ENCODE measurements around the gene HEATR5A.

Gene HEATR5A

DNA sequence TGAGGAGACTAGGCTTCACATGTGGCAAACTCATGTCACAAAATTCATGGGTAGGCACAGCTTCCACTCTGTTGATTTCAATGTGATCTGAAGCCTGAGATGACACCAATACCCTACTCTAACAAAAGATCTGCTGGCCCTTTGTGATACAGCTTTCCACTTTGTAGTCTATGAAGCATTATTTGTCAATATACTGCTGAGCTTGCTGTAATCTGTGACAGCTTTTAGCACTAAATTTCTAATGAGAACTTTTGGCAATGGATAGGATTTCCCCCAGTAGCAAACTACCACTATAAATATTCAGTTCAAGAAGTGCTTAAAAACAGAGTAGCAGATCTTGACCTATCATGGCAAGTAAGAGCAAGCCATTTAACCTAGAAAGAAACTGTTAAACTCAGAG is 5.6 kb upstream of the HEATR5A start:
- no peak for DNase-seq

DNA sequence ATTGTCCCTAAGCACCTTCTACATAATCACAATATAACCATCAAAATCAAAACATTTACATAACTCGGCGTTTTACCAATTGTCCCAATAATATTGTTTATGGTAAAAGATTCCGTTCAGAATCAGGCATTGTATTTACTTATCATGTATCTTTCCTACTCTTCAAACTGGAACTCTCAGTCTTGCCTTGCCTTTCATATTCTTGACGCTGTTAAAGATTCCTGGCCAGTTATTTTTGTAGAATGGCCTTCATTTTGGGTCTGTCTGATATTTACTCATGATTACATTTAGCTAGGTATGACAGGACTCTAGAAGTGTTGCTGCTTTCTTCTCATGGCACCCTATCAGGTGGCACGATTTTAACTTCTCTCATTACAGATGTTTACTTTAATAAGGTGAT is 850 bp upstream of the HEATR5A start:
- DNase-seq, result no peak

DNA sequence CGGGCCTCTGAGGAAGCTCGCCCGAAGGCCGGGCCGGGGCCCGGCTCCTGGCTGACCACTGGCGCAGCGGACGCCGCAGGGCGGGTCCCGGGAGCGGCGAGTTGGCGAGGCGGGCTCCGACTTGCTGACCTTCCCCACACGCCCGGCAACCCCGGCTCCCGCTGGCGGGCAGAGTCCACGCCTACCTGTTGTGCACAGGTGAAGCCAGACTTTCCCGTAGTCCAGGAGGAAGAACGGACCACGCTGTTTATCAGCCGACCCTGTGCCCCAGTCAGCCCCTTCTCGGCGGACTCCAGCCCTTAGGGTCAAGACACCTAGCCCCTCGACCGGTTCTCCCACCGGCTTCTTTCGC is 407 bp downstream of the HEATR5A start:
- peak; percentile 4 for DNase-seq

DNA sequence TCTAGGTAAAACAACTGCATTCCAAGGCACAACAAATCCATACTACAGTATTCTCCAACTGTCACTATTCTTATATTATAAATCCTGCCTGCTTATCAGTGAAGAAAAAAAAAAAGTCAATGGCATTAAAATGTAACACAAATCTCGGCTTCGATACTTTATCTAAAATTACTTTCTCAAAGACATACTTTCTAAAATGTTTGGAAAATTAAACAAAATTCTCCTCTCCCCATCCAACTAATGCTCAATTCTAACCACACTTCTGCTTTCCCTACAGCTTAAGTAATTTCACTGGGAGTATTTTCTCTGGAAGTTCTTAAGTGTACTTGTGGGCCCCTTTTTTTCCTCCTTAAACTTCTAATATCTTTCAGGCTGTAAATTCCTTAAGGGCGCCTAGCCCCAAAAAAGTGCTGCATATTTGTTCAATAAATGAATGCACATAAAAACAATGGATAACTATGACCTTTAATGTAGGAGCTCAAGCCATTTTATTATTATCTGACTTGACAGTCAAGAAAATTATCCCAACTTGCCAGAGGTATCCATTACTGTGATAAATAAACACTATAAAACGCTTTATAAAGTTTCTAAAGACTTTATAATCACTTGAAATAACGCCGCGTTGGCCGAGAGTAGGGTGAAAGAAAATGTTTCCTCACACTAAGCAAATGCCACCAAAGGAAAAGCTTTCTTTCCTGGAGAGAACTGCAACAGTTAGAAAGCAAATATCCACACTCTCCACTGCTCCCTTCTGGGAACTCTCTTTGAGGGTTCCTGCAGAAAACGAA is 977 bp downstream of the HEATR5A start:
- no peak for DNase-seq

DNA sequence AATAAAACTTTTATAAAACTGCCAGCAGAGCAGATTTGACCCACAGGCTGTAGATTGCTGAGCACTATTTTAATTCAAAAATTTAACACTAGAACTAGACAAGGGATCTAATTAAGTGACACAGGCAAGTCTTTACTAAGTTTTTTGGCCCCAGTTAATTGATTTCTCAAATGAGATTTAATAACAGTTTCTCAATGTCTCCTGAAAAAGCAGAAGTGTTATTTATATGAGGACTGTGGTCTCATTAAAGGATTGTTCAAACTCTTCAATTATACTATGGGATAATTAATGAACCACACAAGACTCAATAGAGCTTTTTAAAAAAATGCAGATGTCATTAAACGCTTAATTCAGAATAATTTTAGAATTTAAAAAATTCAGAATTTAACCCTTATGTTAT is 1.9 kb downstream of the HEATR5A start:
- no peak for DNase-seq

DNA sequence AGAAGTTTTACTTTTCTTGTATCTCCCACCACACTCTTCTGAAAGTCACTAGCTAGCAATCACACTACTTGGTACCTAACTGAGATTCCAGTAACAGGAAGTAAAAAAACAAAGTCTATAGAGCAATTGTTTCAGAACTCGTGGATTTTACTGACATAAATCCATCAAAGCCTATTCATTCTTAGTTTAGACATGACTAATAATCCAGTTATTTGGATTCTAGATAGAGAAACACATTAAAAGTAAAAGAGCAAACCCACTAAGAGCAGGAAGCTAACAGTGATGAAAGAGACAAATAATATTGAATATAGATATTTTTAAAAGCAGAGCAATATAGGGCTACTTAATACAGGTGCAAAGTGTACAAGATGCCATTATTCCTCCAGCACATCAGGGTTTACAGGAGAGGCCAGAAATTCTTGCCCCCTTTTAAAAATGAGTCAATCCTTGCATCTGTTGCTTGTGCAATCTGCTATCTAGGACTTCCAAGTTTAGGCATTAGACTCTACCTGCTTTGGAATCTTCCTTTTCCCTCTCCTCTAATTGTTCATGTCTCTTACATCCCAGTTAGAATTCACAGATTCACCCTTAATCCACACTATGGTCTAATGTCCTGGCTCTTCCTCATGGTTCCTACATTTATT is 6.0 kb downstream of the HEATR5A start:
- DNase-seq, result no peak

DNA sequence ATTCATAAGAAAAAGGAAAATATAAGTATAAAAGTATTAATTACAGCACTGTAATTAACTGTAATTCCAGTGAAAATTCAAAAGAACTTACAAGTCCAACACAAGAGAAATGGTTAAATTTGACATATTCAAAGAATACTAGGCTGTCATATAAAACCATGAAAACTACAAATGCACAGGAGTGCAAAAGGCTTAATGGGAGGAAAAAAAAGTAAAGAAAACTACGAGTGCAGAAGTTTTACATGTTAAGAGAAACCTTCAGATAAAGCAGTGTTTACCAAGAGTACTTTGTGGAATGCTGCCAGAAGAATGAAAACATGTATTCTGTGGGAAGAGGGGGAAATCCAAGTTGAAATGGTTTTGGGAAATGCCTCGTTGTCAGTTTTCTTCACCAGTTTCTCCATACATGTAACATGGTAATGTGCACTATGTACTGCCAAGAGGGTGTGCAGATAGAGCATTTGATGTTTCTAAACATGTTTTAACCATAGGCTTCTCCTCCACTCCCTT is 9.1 kb downstream of the HEATR5A start:
- DNase-seq, result no peak

DNA sequence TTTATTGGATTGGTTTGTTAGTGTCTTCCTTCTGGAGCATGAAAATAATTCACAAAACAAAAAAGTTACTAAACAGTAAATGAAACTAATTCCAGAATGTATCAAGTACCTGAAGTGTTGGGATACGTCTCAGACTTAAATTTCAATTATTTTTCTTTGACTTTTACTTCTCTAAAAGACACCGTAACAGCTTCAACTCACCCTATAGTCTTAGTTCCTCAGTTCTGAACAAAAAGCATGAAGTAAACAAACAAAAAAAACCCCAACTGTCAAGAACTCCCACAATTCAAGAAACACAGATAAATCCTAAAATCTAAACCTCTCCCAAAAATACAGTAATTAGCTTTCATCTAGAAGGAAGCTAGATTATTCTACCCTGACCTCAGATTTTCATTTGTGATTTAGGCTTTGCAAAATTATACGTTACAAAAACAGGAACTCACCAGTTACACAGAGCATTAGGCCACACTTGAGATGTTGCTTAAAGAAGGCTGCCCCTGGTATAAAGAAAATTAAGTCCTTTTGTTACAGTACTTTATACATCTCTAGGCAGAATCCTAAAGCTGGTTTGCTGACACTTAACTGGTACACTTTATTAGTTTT is 10.2 kb downstream of the HEATR5A start:
- DNase-seq, result no peak

DNA sequence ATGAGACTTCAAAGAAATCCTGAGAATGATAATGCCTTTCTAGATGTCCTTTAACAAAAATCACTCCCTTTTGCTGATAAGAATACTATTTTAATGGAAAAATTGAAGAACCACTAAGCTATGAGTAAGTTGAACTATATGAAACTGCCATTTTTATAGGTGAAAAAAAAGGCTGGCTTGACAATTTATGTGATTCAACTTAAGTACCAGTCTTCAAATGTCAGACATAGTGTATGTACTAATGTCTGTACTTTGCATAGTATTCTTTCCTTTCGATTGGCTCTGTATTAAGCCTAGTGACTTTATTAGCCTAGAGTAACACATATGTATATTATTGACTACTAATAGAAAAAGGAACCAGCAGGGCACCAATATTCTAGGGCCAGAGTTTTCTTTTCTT is 11.9 kb downstream of the HEATR5A start:
- no peak for DNase-seq

DNA sequence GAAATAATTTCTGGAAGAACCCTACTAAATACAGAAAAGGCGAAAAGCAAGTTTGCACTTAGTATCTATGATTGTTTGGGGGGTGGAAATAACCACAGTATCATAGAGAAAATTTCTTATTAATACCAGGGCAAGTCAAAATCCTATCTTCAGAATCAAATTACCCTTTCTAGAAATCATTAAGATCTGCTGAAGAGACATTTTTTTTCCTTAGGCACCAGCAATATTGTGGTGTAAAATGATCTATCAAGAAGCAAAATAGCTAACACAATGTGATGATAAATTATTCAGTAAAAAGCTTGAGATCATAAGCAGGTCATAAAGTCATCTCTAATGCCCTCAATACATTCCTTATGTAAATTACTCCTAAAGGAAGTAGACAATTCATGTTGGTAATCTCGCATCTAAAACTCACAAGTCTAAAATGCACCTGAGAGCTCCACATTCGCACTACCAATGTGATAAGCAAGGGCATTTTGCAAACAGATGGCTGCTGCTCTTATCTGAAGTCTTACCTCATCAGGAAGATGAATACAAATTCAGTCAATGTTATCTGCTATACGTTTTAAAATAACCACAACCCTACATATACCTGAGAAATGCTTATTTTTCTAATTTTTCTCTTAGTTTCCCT is 14.6 kb downstream of the HEATR5A start:
- DNase-seq, result no peak

DNA sequence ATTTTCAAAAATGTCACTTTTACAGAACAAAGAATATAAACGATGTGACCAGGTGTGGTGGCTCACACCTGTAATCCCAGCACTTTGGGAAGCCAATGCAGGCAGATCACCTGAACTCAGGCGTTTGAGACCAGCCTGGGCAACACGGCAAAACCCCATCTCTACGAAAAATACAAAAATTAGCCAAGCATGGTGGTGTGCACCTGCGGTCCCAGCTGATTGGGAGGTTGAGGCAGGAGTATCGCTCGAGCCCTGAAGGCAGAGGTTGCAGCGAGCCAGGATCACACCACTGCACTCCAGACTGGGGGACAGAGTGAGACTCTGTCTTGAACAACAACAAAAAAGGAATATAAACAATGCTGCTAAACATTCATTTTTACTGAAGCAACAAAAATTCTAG is 15.2 kb downstream of the HEATR5A start:
- no peak for DNase-seq

DNA sequence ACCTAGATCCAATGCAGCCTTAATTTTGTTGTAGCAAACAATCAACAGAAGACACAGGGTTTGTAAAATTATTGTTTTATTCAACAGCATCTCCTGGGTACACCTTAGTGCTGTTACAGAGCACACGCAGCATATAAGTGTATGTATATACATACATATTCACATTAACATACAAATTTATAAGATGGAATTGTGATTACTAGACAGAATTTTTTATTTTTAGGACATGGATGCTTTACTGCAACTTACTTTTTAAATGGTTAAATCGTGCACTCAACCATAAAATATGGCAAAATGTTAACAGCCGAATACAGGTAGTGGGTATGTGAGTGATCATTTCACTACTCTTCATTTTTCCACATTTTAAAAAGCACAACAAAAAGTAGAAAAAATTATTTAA is 16.6 kb downstream of the HEATR5A start:
- DNase-seq, result no peak

DNA sequence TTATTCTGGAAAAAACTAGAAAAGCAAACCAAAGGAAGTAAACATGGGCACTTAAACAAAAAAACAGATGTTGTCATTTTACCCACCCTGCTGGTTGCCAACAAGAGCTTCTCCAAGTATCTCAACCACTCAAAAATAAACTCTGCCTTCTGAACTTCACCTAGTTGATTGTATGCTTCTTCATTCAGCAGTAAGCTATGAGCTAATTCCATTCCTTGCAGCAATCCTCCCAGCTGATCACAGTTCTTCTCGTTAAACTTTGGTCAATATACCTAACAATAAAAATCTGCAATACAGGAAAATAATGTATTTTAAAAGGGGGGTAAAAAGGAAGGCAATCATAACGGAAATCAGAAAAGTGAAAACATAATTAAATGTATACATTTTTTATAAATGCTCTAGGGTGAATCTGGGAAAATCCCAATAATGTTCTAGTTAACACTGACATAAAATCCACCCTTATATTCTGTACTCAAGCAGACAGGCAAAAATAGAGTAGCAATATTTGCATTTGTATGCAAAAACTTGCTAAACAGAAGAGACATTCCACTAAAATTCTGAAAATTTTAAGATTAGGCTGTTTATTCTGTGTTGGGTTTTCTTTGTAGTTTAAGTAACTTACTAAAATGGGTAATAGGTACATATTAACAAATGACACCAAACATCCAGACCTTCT is 17.4 kb downstream of the HEATR5A start:
- no peak for DNase-seq

DNA sequence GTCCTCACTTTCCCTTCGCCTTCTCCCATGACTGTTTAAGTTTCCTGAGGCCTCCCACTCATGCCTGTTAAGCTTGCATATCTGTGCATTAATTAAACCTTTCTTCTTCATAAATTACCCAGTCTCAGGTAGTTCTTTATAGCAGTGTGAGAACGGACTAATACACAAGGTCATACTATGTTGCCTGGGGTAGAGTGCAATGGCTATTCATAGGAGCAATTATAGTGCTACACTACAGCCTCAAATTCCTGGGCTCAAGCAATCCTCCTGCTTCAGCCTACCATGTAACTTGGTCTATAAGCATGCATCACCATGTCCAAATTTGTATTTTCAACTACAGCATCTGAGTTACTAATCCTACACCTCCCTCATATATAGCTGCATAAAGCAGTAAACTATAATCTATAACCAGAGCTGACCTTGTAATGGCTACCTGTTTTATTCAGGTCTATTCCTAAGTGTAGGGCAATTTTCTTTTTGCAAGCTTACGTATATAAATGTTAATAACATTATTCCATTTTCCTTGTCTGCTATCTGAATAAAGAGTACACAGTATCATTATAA is 18.9 kb downstream of the HEATR5A start:
- DNase-seq, result no peak

DNA sequence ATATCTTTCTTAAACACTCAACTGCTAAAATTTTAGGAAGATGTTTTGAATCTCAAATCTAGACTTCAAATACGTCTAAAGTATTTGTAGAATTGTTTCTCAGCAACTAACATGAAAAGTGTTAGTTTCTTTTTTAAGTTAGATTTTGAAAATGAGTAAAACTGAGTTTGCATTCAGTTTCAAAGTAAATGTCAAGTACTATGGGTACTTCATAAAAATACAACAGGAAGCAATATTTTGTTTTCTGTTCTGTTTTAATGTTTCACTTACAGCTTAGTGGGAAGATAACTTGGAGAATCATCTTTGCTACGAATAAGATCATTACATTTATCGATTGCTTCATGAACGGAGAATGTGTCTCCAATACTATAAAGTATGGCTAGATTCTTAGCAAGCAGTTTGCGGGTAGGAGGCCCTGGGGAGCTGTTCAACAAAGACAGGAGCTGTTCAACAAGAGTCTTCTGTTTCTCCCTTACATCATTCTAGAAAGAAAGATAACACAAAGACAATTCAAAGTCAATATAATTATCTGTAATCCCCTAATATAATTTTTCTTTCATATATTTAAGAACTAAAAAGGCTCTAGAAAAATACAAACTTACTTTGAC is 20.2 kb downstream of the HEATR5A start:
- DNase-seq, result no peak

DNA sequence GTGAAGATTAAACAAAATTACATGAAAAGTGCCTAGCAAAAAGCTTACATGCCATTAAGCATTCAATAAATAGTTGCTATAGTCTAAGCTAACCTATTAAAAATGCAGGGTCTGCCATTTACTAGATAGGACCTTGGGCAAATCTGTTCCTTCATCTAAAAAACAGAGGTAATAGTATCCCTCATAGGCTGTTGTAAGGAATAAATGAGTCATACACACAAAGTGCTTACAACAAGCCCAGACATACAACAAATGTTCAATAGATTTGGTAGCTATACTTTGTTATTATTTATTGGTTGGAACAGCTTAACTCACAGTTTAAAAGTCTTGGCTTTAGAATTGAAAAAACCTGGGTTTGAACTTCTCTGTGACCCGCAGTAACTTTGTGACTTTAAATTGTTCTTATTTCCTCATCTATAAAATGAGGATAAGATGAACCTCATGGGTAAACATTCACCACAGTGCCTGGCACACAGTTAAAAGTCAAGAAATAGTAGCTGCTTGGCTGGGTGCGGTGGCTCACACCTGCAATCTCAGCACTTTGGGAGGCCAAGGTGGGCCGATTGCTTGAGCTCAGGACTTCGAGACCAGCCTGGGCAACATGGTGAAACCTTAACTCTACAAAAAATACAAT is 24.7 kb downstream of the HEATR5A start:
- DNase-seq, result no peak

DNA sequence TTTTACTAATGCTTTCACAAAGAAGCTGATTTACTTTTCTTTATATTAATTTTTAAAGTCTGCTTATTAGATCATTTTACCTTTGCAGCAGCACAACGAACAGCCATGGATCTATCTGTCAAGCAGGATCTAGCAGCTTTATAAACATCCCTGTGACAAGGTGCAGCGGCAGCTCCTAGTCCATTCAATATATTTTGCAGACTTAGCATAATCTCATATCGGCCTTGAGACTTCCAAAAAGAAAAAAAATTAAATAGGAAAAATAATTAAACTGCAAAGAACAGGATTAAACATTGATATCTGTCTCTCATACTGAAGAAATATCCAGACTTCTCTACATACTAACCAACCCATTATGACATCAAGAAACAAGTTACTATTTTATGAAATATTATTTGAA is 25.2 kb downstream of the HEATR5A start:
- DNase-seq, result no peak

DNA sequence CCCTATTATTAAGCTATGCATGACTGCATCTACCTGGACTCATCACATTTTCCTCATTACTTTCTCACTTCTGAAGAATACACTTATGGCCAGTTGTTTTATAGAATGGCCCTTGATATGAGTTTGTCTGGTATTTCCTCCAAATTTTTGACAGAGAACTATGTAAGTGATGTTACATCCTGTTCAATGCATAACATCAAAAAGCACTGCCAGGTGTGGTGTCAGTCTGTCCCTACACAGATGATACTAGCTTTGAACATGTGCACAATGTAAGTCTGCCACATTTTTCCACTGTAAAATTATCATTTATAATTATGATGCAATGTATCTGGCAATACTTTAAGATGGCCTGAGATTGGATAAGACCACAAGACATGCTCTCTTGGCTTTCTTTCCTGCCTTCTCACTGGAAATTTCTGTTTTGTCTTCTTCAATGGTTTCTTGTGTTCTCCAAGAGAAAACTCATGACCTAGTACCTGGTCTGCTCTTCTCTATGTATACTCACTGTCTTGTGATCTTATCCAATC is 28.3 kb downstream of the HEATR5A start:
- DNase-seq, result no peak

DNA sequence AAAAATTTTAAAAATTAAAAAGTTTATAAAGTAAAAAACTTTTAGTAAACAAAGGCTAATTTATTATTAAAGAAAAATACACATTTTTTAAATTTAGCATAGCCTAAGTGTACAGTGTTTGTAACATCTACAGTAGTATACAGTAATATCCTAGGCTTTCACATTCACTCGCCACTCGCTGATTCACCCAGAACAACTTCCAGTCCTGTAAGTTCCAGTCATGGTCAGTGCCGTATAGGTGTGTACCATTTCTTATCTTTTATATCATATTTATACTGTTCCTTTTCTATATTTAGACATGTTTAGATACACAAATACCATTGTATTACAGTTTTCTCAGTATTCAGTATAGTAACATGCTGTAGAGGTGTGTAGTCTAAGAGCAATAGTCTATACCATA is 28.9 kb downstream of the HEATR5A start:
- DNase-seq, result no peak

DNA sequence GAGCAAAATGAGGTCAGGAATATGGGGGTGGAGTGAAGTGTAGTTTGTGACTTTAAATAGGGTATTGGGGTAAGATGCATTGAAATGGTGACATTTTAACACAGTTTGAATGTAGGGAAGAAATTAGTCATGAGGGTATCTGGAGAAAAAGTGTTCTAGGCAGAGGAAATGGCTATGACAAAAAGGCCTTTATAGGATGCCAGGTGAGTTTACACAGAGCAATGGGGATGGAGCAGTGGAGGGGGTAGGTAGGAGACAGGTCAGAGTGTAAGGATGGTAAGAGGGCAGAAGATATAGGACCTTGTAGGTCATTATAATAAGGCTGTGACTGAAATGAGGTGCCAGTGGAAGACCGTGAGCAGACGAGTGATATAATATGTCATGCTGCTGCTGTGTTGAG is 30.4 kb downstream of the HEATR5A start:
- no peak for DNase-seq

DNA sequence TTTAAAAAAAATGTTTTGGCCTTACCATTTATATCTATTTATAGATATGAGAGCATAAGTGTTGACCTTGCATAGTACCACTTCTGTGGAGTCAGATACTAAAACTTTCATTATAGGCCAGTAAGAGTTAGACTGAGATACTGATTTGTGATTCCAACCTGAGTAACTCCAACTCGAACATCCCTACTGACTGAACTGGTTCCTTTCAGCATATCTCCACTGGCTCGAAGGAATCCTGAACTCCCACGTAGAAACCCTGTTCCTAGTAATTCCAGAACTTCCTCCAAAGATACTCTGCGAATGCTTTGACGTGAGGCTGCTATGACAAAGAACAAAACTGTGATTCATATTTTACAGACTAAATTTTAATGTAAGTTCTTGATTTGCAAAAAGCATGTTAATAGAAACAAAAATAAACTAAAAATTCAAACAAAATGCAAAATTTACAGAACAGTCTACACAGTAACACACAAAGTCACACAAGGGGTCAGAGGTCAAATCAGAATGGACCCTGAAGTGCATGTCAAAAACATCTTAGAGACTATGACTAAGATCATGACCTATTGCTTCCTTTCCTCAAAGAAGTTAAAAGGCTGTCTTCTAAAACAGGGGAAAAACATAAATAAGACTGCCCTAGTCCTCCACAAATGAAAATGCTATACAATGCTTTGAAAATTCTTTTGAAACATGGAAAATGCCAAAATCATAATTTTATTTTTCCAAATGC is 31.5 kb downstream of the HEATR5A start:
- DNase-seq, result no peak
